ENCODE results near the gene ADAMTS15.

DNA sequence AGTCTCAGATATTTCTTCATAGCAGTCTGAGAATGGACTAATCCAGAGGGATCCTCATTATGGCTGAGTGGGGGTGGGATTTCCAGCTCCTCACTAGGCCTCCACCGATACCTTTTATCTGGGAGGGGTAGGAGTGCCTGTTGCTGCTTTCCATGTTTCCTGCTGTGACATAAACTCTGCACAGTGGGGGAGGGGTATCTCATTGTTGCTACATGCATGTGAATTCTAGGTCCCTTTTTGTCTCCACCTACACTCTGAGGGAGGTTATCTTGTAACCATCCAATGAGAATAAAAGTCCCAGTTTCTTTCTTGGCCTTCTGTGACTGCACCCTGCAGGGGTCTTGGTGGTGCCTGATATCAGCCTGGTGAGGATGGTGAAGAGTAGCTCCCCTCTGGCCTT is 60.5 kb downstream of the ADAMTS15 start:
- TF ChIP-seq, protein P1, sequence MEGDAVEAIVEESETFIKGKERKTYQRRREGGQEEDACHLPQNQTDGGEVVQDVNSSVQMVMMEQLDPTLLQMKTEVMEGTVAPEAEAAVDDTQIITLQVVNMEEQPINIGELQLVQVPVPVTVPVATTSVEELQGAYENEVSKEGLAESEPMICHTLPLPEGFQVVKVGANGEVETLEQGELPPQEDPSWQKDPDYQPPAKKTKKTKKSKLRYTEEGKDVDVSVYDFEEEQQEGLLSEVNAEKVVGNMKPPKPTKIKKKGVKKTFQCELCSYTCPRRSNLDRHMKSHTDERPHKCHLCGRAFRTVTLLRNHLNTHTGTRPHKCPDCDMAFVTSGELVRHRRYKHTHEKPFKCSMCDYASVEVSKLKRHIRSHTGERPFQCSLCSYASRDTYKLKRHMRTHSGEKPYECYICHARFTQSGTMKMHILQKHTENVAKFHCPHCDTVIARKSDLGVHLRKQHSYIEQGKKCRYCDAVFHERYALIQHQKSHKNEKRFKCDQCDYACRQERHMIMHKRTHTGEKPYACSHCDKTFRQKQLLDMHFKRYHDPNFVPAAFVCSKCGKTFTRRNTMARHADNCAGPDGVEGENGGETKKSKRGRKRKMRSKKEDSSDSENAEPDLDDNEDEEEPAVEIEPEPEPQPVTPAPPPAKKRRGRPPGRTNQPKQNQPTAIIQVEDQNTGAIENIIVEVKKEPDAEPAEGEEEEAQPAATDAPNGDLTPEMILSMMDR (conservative IDR thresholded peaks at IDR 0.05 in 1 of 2, IDR thresholded peaks at IDR 0.05 in 1 of 2; ENCODE audit: extremely low read depth in 1 of 2, insufficient read depth in 1 of 2, low read depth in 1 of 2, low read length in 2 of 2) = no peak
- TF ChIP-seq EZH2 (IDR thresholded peaks at IDR 0.05; ENCODE audit: borderline replicate concordance, low read length) = no peak

All from mammary epithelial cell (primary cell).